ENCODE data around the gene PLXNC1. TPM values are rescaled to one million over a fixed set of nuclear protein-coding genes. Genes with fewer than 3 reads are reported as not detected.
A peak's percentile ranks its signal among the peaks of the same experiment; 100 is the strongest.

Gene PLXNC1
- total RNA-seq, 4 donors from 2014 or later = 4.8 to 6.8 (median 6.2) TPM

GRCh38 chr12:94265966-94266745 lies 117.8 kb downstream of the PLXNC1 start:
- WGBS, 2 donors (ENCODE audit: low coverage in 1 of 2) = 47 to 61% methylated on average over 2 to 3 of the region's 14 CpGs
- Histone ChIP-seq H3K36me3 (no peaks in the 10 kb centered on the region), H3K9me3 (no peaks in the 10 kb centered on the region), H3K4me1 (peaks cover 3 to 57% (median 12%) of the 10 kb centered on the region in 3 donors), H3K4me3 (no peak overlapping the region), H3K27ac (peak overlapping the region in 2 of 4 donors; percentile 53 to 89), H3K27me3 (no peaks in the 10 kb centered on the region)
- ATAC-seq = no peak
- TF ChIP-seq POLR2A (IDR thresholded peaks at IDR 0.05) = no peak
- TF ChIP-seq POLR2AphosphoS5 (IDR thresholded peaks at IDR 0.05) = no peak
- no peak for TF ChIP-seq EP300 (IDR thresholded peaks at IDR 0.05)
- no peak for TF ChIP-seq CTCF (IDR thresholded peaks at IDR 0.05)

GRCh38 chr12:94266796-94267536 lies 118.6 kb downstream of the PLXNC1 start:
- Histone ChIP-seq H3K4me1 (peaks cover 0 to 49% (median 5%) of the 10 kb centered on the region in 3 donors), H3K27ac (peak overlapping the region in 3 of 4 donors; percentile 59 to 89 (median 73)), H3K9me3 (no peaks in the 10 kb centered on the region), H3K36me3 (no peaks in the 10 kb centered on the region), H3K27me3 (no peaks in the 10 kb centered on the region), H3K4me3 (no peak overlapping the region)
- ATAC-seq = peak; percentile 49
- WGBS, 2 donors (ENCODE audit: low coverage in 1 of 2) = 44 to 52% methylated on average over 7 to 11 of the region's 11 CpGs
- TF ChIP-seq POLR2AphosphoS5 (IDR thresholded peaks at IDR 0.05) (peak; percentile 34), POLR2A (IDR thresholded peaks at IDR 0.05) (no peak)

GRCh38 chr12:94267537-94267872 lies 119.1 kb downstream of the PLXNC1 start:
- Histone ChIP-seq H3K9me3 (no peaks in the 10 kb centered on the region), H3K4me3 (no peak overlapping the region), H3K36me3 (no peaks in the 10 kb centered on the region), H3K27ac (peak overlapping the region in 3 of 4 donors; percentile 59 to 89 (median 73)), H3K27me3 (no peaks in the 10 kb centered on the region), H3K4me1 (peaks cover 0 to 46% (median 5%) of the 10 kb centered on the region in 3 donors)
- 57 to 71% methylated on average over 3 of the region's 3 CpGs for WGBS, 2 donors (ENCODE audit: low coverage in 1 of 2)
- no peak for ATAC-seq
- TF ChIP-seq EP300 (IDR thresholded peaks at IDR 0.05) (no peak), CTCF (IDR thresholded peaks at IDR 0.05) (no peak), POLR2AphosphoS5 (IDR thresholded peaks at IDR 0.05) (no peak), POLR2A (IDR thresholded peaks at IDR 0.05) (no peak)

- Histone ChIP-seq H3K36me3 (no peaks in the 10 kb centered on the region), H3K27me3 (no peaks in the 10 kb centered on the region), H3K27ac (peak overlapping the region in 3 of 4 donors; percentile 59 to 89 (median 73)), H3K9me3 (no peaks in the 10 kb centered on the region), H3K4me3 (no peak overlapping the region), H3K4me1 (peaks cover 0 to 41% (median 2%) of the 10 kb centered on the region in 3 donors)
- ATAC-seq = no peak
- no peak for TF ChIP-seq EP300 (IDR thresholded peaks at IDR 0.05)
- TF ChIP-seq POLR2A (IDR thresholded peaks at IDR 0.05) = no peak
- TF ChIP-seq CTCF (IDR thresholded peaks at IDR 0.05) = no peak
- TF ChIP-seq POLR2AphosphoS5 (IDR thresholded peaks at IDR 0.05) = no peak
- 63 to 81% methylated on average over 3 to 4 of the region's 5 CpGs for WGBS, 2 donors (ENCODE audit: low coverage in 1 of 2)
Observed at GRCh38 chr12:94267921-94268471, 119.6 kb downstream of the PLXNC1 start.

GRCh38 chr12:94269316-94269999 lies 121.1 kb downstream of the PLXNC1 start:
- H3K9me3 ChIP-seq = no peaks in the 10 kb centered on the region

More at GRCh38 chr12:94269316-94269999, 121.1 kb downstream of the PLXNC1 start:
- H3K36me3 ChIP-seq = no peaks in the 10 kb centered on the region
- H3K4me3 ChIP-seq = no peak overlapping the region
- H3K27me3 ChIP-seq = no peaks in the 10 kb centered on the region
- ATAC-seq = no peak
- H3K4me1 ChIP-seq = peaks cover 0 to 27% (median 0%) of the 10 kb centered on the region in 3 donors
- WGBS, 2 donors (ENCODE audit: low coverage in 1 of 2) = 78 to 82% methylated on average over 4 of the region's 4 CpGs
- TF ChIP-seq POLR2A (IDR thresholded peaks at IDR 0.05) (no peak), CTCF (IDR thresholded peaks at IDR 0.05) (no peak), POLR2AphosphoS5 (IDR thresholded peaks at IDR 0.05) (no peak), EP300 (IDR thresholded peaks at IDR 0.05) (no peak)
- H3K27ac ChIP-seq = no peak overlapping the region
